22Rv1 (cell line): ENCODE results near the gene TCF4.

Experiments
- H3K27ac ChIP-seq: fragments of 450-650 bp; 2 replicates; pipeline ENCODE4 v1.5.1; 2017
- ZFX ChIP-seq: fragments of 450-650 bp; IDR thresholded peaks from 2 replicates; pipeline ENCODE4 v1.6.1; 2017; ENCODE audit warnings: antibody characterized with exemption, borderline replicate concordance
- TF ChIP-seq, protein P1 (sequence below): fragments of 450-650 bp; IDR thresholded peaks from 2 replicates; pipeline ENCODE4 v1.5.1; 2017; ENCODE audit warnings: mild to moderate bottlenecking

Gene TCF4

DNA sequence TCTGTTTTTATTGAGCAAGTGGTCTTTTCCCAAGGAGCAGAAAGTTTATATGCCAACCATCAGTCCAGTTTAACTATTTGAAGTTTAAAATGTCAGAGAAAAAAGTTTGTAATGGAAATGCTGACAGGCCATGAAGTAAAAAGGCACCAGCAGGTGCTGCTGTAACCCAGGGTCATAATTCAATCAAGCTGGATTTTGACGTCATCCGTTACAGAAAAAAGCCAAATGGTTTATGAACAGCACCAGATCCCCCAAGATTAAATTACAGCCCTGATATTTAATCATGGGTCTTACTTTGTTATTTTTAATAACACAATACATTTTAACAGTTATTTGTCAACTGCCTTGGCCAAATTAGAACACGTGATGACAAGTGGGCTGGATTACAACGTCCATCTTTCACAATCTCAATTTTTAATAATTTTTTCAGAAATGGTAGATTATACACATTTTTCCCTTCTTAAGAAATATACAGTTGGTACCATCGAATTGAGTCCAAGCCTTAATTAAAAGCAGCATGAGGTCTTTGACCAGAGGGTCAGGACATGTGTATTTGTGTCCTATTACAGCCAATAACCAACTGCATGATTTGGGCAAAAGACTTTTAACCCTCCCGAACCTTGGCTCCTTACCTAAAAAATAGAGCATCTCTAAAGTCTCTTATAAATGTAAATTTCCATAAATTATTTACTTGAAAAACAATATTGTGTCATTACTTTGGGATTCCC lies 10.0 kb downstream of the TCF4 start:
- H3K27ac ChIP-seq: no peak overlapping the region
- TF ChIP-seq, protein P1, sequence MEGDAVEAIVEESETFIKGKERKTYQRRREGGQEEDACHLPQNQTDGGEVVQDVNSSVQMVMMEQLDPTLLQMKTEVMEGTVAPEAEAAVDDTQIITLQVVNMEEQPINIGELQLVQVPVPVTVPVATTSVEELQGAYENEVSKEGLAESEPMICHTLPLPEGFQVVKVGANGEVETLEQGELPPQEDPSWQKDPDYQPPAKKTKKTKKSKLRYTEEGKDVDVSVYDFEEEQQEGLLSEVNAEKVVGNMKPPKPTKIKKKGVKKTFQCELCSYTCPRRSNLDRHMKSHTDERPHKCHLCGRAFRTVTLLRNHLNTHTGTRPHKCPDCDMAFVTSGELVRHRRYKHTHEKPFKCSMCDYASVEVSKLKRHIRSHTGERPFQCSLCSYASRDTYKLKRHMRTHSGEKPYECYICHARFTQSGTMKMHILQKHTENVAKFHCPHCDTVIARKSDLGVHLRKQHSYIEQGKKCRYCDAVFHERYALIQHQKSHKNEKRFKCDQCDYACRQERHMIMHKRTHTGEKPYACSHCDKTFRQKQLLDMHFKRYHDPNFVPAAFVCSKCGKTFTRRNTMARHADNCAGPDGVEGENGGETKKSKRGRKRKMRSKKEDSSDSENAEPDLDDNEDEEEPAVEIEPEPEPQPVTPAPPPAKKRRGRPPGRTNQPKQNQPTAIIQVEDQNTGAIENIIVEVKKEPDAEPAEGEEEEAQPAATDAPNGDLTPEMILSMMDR: peak; percentile 7; the same call in 1 of the 2 replicates
- no peak for TF ChIP-seq ZFX

- no peak overlapping the region for H3K27ac ChIP-seq
- TF ChIP-seq, protein P1: no peak
- no peak for TF ChIP-seq ZFX
Measured at GRCh38 chr18:55576001-55576400, 12.0 kb downstream of the TCF4 start.

DNA sequence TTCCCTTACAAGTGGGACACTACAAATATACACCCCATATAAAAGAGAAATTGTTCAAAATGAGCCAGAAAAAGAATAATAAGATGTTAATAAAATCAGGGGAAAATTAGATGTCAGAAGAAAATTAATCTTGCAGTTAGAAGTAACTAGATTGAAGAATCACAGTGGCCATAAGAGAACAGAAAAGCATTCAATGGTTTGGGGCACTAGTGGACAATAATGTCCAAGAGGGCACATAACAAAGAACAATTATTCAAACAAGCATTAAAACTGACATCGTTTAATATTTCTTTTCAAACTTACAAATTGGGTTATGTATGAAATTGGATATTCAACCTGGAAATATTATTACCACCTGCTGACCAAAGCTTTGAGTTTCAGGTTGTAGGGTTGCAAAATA lies 12.9 kb downstream of the TCF4 start:
- no peak overlapping the region for H3K27ac ChIP-seq
- no peak for TF ChIP-seq ZFX
- TF ChIP-seq, protein P1: no peak

- no peak overlapping the region for H3K27ac ChIP-seq
- no peak for TF ChIP-seq ZFX
- TF ChIP-seq, protein P1: no peak
Measured at GRCh38 chr18:55573386-55573785, 14.6 kb downstream of the TCF4 start.

- H3K27ac ChIP-seq: no peak overlapping the region
- TF ChIP-seq ZFX: no peak
- TF ChIP-seq, protein P1: no peak
Measured at GRCh38 chr18:55570966-55571365, 17.0 kb downstream of the TCF4 start.

DNA sequence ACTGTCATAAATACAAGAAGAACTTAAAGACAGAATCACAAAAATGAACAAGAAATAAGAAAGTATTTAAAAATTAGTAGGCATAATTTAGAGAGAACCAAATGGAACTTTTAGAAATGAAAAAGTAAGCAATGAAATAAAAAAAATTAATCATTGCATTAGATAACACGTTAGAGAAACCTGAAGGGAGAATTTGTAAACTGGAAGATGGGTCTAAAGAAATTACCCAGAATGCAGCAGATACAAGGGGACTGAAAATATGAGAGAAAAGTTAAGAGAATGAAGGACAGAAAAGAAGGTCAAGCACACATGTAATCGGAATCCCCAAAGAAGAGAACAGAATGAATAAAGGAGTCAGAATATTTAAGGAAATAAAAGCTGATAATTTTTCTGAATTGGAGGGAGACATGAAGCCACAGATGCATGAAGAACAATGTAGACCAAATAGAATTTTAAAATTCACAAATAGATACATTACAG lies 21.5 kb downstream of the TCF4 start:
- no peak overlapping the region for H3K27ac ChIP-seq
- TF ChIP-seq, protein P1: no peak
- no peak for TF ChIP-seq ZFX

DNA sequence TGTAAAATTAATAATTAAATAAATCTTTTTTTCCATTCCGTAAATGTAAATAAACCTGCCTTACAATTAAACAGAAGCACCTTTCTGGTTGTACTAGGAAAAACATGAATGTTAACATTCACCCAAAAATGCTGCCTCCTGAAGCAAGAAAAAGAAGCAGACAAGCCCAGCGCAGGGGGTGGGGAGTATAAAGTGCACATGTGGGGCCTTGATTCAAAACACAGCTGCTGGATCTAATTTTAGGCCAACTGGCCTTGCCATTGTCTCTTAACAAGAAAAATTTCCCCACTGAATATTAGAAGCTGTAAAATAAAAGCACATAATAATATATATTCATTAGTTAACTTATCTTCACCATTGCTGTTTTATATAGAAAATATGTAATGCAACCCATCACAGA lies 28.3 kb downstream of the TCF4 start:
- H3K27ac ChIP-seq: no peak overlapping the region
- no peak for TF ChIP-seq ZFX
- TF ChIP-seq, protein P1: no peak
